Measurements from ENCODE around the gene TMEM89.
A peak's percentile ranks its signal among the peaks of the same experiment; 100 is the strongest.

TMEM89 gene

DNA sequence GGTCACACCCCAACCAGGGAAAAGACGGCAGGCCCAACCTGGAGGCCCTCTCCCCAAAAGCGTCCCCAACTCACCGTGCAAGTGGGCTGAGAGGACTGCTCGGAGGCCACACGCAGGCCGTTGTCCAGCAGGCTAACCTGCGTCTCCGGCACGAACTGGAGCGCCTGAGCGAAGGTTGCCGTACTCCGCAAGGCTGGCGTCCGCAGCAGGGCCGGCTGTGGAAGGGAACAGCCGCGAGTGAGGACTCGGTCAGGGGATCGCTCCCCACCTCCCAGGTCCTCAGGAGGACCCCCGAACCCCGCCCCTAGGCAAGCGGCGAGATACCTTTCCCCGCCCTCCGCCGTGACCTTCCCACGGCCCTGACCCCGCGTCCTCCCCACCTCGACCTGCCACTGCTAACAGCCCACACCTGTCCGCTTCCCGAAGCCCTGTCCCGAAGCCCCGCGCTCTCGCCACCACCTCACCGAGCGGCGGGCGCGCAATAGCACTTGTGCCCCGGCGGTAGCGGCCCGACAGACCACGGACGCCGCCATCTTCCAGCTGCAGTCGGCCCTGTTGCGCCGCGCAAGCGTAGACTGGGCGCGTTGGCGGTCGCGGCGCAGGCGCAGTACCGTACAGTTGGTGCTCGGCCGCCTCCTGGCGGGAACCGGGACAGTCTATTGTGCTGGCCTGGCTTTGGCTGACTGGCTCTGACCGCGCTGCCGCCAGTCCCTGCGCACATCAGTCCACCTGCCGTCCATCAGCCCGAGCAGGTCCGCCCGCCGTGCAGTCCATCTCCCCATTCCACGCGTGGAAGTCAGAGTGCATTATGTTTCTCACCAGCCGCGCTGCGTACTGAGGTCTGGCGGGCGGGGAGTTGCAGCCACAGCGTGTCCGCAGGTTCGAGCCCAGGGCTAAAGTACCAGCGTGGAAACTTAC lies 12.2 kb downstream of the TMEM89 start, which contains the start of gene UQCRC1:
UQCRC1 (minus strand) TSS at position 559 of the 918 bp plus-strand sequence; CDS start at position 533, 26 bp downstream.
- peak; percentile 35 for DNase-seq

DNA sequence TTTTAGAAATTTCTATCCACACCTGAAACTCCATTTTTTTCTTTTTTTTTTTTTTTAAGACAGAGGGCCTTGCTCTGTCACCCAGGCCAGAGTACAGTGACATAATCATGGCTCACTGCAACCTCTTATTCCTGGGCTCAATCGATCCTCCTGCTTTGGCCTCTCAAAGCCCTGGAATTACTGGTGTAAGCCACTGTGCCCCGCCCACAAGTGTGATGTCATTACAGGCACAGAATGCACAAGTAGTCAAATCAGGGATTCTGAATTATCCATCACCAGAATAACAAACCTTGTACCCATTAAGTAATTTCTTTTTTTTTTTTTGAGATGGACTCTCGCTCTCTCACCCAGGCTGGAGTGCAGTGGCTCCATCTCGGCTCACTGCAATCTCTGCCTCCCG lies 14.1 kb downstream of the TMEM89 start:
- no peak for DNase-seq

DNA sequence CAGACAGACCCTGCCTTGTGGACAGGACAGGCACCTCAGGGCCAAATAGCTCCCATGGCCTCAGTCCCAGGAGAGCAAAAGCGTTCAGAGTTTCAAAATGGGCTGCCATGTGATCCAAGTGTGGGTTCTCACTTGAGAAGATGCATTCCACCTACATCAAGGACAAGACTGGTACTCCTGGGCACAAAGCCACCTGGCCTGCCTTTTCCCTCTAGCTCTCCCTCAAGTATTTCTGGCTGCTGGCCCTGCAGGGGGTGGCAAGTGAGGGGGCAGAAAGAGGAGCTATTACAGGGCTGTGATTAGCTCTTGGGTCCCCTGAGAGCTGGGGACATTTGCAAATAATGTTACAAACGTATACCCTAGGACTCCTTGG lies 20.0 kb downstream of the TMEM89 start:
- DNase-seq, result no peak

DNA sequence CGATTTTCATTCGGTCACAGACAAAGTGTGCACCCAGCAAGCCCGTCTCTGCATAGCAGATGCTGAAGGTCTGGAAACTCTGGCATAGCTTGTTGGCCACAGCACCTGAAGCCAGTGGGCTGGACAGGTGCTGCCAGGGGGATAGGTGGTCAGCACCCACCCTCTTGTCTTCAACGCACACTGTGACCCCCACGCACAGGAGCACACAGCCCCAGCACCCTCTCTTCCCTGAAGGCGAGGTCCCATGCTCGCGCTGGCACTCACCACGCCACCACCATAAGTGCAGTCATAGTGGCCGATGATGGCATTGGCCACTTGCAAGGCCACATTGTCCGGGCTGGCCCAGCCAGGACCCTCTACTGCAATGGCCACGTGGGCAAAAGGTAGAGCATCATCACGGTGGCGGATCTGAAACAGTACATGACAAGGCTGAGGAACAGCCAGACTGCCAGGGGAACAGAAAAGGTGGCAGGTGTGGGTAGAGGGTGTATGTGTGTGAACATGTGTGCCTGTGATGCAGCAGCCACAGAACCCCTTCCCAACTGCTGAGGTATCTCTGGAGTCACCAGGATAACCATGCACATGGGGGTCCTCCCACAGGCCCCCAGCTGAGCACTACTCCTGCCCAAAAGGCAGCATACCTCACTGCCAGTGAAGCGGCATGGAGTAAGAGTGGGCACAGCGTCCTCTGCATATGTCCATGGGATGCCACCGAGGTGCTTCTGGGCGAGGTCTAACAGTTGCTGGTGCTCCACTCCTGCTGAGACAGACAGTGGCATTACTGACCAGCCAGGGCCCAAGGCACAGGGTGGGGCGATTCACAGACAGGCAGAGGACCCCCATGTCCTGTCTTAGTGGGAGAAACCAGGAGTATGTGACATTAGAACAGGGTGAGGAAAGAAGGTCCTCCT lies 20.6 kb downstream of the TMEM89 start:
- no peak for DNase-seq

DNA sequence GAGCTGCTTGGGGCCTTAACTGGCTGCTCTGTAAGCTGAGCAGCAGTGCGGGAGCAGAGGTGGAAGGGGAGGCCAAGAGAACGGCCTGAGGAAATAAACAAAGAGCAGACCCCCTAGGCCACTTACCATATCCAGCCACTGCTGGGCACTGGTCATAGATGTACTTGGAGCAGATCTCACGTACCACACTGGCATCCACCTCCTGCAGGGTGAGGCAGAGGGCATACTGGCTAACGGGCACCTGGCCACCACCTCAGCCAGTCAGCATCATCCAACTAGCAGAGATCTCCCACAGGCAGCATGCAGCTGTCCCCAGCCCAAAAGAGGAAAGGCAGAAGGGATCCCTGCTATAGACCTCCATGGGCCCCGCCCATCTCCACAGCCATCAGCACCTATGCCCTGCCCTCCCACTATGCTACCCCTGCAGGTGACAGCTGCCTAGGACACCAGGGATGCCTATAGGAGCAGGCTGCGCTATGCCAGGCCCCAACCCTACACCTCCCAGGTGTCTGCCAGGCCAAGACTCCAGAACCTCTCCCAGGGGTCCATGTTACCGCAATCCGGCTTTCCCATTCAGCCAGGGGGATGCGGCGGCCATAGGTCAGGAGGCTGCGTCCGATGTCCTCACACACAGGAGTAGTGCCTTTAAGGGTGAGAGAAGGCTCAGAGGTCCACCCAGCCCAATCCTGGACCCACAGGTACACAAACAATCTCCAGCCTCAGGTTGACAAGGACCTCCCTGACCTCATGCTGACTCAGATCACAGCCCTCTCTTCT lies 21.9 kb downstream of the TMEM89 start:
- DNase-seq, result no peak

DNA sequence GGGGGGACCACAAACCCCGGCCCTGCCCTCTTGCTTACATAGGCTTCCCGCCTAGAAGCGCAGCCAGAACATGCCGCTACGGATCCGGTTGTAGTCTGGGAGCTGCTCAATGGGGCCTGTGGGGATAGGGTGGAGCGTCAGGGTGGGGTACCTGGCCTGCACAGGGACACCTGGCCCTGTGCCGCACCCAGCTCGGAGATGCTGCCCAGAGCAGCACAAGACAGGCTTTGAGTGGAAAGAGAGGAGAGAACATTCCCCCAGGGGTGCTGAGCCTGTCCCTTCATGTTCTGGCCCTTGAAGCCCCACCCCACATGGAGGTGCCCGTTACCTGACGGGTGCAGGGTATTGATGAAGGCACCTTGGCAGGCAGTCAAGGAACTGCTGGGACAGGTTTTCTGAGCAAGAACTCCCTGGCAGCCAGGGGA lies 22.5 kb downstream of the TMEM89 start:
- DNase-seq, result no peak

DNA sequence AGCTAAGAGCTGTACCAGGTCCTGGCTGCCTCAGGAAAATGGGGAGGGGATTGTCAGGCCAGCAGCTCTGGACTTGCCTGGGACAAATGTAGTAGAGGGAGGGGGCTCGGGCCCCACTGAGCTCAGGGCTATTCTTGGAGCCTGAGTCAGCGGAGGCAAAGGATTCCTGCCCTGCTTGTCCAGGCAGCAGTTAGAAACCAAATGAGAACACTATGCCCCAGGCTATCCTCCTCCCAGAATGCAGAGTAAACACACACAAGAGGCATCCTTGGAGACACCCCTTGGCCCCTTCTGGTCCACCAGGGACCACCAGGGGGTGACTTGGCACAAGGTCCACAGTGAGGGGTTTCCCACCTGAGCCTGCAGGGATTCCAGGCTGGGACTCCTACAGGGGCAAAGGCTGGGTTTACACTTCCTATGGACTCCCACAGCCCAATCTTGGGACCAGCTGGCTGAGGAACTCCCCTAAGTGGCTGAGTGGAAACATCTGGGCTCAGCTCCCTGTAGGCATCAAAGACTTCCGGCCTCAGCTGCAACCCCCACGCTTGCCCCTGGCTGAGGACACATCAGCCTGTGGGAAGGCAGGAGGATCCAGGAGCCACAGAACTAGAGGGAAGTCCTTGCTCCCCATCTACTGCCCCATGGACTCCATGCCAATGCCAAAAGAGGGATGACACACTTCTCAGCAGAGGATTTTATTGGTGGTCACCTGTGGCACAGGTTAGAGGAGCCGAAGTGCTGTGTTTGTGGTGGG lies 23.1 kb downstream of the TMEM89 start:
- DNase-seq, result no peak

DNA sequence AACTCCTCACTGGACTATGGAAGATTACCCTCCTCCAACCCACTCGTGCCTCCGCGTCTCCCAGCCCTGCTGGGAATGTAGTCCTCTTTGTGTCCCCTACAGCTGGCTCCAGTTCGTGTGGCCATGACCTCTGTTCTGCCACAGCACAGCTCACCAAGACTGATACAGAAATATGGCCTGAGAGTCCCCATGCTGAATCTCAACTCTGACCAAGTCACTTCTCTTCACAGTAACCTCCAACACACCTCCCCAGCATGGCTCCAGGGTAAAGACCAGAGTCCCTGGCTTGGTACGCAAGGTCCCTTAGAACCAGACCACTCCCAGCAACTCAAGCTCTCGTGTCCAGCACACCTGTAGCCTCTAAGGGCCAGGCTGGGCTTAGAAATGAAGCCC lies 24.2 kb downstream of the TMEM89 start:
- no peak for DNase-seq

DNA sequence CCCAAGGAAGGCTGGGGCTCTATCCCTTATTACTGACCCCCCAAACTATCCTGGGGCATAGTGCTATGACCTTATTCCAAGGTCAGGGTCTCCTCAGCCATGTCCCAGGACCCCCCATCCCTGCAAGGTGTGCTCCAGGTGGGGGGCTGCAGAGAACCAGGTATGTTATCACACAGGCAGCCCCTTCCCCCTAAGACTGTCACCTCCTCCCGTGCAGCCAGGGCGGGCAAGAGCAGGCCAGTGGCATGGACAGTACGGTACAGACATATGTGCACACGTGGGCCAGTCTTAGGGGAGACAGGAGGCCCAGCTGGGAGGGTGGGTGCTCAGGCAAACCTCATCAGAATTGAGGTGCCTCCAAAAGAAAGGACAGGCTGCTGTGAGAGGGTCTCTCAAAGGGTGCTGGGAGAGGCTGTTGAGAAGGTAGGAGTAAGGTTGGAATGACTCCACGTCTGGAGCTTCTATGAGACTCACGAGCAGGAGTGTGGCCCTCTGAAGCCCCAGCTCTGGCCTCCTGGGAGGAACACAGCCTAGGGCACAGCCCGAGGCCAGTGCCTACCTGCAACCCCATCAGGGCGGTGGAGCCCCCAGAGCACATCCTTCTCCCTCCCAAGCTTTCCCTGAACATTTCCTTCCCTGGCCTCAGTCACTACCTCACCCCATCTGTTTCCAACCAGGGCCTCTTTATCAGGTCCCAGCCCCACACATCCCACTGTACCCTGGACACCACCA lies 24.7 kb downstream of the TMEM89 start:
- DNase-seq, result no peak

DNA sequence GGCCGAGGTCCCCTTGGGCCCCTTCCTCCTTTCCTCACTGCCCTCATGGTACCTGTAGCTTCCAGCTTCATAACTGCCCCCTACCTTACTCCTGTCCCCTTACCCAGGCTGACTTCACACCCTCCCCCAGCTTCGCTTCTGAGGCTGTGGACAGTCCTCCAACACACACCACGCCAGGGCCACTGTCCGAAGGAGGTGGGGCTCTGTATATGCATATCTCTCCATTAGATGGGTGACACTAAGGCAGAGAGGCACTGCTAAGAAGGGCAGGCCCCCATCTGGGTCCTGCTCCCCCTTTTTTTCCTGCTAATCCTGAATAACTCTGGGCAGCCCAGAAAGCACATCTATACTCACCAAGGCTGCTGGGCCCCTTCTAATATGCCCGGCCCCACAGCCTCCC lies 25.4 kb downstream of the TMEM89 start:
- DNase-seq, result no peak

DNA sequence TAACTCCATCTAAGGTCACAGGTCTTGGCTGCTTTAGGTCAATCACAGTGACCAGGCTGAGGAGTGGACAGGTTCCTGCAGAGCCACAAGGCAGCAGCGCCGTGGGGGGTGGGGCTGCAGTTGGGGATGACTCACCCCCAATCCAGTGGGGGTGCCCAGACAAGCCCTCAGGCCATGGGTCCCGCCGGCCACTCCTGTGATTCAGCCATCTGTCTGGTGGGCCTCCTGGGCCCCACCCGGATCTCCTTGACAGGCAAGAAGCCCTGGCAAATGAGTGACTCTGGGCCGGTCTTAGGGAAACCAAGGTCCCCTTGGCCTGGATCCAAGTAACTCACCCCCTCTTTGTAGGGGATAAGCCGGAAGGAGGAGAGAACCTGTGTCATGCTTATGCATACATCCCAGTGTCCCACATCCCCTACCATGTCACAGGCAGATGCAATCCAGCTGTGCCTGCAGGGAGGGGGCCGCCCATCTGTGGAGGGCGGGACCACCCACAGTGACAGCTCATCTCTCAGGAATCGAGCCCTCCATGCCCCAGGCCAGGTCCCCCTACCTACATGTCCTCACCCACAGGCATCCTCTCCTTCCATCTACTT lies 25.9 kb downstream of the TMEM89 start:
- no peak for DNase-seq

DNA sequence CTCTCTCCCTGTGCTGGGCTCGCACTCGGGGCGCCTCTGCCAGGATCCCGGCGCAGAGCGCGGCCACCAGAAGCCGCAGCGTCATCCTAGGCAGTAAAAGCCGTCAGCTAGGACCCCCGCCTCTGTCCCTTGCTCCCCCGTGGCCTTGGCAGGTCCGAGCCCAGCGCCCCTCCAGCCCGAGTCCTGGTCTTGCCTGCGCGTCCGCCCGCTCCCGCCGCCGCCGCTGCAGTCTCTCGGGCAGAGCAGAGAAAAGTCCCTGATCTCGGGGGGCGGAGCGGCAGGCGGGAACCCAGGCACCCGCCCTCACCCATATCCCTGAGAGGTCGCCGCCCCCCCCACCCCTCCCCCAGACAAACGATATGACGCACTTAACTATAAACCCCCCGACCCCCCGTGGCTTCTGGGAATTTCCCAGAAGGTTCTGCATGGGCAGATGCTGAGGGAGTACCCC lies 26.5 kb downstream of the TMEM89 start, which contains the start of gene COL7A1:
COL7A1 (minus strand) TSS at position 255 of the 451 bp plus-strand sequence; CDS start at position 85, 170 bp downstream.
- no peak for DNase-seq

DNA sequence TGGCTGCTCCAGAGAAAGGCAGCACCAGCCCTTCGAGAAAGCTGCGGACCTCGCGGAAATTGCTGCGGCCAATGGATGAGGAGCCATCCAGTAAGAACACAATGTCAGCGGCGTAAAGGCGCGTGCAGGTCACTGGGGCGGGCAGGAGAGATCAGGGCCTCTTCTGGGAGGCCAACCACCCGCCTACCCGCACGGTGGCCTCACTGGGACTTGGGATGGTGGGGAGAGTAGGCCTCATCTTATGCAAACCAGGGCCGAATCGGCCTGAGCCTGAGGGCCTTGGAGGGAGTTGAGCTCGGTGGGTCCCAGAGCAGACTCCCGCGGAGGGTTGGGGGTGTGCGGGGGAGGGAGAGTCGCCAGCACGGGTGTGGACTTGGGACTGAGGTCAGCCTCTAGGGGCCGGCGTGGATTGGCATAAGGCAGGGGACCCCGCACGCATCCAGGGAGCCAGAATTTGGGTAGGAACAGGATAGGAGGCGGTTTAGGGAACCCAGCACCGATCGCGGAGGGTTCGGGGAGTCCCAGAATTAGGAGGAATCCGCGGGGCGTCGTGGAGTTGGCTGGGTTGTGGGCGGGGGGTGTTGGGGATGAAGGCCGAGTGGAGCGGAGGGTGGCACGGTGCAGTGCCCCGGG lies 27.0 kb downstream of the TMEM89 start:
- no peak for DNase-seq

DNA sequence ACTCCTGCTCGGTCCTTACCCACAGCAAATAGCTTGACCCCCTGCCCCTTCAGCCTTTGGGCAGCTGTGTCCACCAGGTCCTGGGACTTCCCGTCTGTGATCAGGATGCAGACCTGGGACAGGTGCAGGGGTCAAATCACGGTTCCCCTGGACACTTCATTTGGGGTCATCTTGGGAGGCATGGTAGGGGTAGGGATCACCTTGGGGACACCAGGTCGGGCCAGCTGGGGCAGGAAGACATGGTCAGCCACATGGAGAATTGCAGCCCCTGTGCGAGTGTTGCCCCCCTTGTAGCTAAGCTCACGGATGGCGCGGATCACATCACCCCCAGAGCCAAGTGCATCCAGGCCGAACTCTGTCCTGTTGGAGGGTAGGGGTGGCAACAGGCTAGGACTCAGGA lies 28.2 kb downstream of the TMEM89 start:
- DNase-seq, result no peak

DNA sequence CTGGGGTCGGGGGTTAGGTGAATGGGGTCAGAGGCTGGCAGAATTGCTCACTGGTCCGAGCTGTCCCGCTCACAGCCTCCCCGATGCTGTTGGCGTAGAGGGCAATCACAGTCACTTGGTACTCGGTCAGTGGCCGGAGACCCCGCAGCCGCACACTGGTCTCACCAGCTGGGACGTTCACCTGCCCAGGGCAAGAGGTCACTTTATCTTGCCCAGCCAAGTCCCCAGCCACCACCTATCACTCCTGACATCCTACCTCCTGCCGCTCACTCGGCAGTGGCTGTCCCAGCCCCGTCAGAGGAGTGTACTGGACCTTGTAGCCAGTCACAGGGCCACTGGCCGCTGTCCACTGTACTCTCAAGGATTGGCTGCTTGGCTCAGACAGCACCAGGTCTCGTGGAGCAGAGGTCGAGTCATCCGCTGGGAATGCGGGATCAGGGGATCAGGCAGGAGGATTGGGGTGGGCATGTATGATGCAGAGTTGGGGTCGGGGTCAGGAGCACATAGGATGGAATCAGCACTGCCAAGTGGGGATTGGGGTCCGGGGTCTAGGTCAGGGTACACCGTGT lies 29.0 kb downstream of the TMEM89 start:
- DNase-seq, result no peak

DNA sequence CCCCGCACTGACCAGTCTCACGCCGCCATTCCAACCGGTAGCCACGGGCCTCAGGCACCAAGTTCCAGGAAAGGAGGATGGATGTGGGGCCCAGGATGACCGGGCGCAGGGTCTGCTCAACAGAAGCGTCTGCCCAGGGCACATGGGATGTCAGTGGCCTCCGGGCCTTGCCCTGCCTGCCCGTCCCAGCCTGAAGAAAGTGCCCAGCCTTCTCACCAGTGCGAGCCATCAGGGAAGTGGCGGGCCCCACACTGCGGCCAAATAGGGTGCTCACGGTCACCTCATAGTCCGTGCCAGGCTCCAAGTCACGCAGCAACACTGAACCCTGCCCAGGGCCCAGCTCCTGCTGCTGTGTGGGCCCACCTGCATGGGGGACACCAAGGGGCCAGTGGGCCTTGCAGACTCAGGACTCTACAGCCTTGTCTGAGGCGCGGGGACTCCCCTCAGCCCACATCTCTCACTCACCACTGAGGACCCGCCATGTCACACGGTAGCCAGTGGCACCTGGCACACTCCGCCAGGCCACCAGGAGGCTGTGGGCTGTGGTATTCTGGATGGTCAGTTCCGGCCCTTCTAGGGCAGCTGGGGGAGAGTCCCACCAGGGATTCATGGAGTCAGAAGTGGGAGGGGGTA lies 29.6 kb downstream of the TMEM89 start:
- DNase-seq, result no peak

DNA sequence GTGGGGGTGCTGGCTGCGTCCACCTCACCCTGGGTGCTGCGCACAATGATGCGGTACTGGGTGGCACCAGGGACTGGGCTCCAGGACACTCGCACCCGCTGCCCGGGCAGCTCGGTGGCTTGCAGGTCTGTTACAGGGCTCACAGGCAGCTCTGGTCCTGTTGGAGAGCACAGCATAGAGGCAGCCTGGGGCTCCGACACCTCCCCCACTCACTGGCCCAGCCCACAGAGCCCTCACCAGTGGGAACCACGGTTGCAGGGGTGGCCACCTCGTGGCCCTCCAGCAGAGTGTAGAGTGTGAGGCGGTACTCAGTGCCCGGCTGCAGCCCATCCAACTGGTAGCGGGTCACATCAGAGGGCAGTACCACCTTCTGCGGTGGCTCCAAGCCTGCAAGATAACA lies 30.1 kb downstream of the TMEM89 start:
- no peak for DNase-seq

DNA sequence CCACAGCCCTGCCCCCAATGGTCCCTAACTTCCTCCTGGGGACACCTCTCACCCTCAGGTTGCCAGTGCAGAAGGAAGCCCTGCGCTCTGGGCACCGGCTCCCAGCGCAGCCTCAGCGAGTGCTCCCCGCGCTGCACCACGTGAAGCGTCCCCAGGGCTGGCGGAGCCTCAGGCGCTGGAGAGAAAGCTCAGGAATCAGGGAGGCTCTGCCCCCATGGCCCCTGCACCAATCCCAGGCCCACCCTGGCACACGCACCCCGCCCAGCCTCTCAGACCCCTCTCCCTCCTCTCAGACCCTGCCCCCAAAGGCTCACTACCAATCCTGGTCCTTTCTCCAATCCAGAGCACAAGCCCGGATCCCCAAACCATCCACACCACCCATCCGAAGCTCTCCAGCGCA lies 33.3 kb downstream of the TMEM89 start:
- no peak for DNase-seq

DNA sequence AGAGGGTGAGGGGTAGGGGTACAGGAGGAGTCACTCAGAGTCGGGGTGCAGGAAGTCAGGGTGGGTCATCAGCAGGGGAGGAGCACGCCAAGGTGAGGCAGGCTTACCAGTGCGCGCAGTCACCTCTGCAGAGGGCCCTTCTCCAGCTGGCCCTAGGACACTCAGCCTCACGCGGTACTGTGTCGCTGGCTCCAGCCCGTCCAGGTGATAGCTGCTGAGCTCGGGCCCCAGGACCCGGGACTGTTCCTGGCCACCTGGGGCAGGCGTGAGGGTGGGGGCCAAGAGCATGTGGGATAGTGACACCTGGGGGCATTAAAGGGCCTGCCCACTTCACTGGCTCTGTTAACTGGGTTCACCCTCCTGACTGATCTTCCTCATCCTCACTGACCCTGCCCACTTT lies 33.9 kb downstream of the TMEM89 start:
- no peak for DNase-seq
